C4-2B (cell line): Measurements from ENCODE around the gene TP73.

Experiments used
- H3K27ac ChIP-seq: fragments of 450-650 bp; 2 replicates; pipeline ENCODE4 v1.5.1; 2017
- CTCF ChIP-seq: fragments of 450-650 bp; conservative IDR thresholded peaks from 2 replicates; pipeline ENCODE4 v1.5.1; 2017; ENCODE audit warnings: mild to moderate bottlenecking
- ZFX ChIP-seq: fragments of 450-650 bp; IDR thresholded peaks from 2 replicates; pipeline ENCODE4 v1.6.1; 2017

TP73 gene

GRCh38 chr1:3681231-3681897 is 29.0 kb downstream of the TP73 start:
- TF ChIP-seq ZFX (no peak), CTCF (no peak)
- no peak overlapping the region for H3K27ac ChIP-seq

- H3K27ac ChIP-seq = no peak overlapping the region
- TF ChIP-seq ZFX (no peak), CTCF (no peak)
Measured at GRCh38 chr1:3681898-3682806, 29.8 kb downstream of the TP73 start.

- H3K27ac ChIP-seq = no peak overlapping the region
- TF ChIP-seq CTCF (no peak), ZFX (no peak)
Measured at GRCh38 chr1:3683197-3683596, 30.9 kb downstream of the TP73 start.

GRCh38 chr1:3683992-3684391 is 31.7 kb downstream of the TP73 start:
- H3K27ac ChIP-seq = no peak overlapping the region
- TF ChIP-seq CTCF (no peak), ZFX (no peak)

GRCh38 chr1:3685222-3685621 is 32.9 kb downstream of the TP73 start:
- TF ChIP-seq CTCF = no peak
- TF ChIP-seq ZFX = no peak
- H3K27ac ChIP-seq = no peak overlapping the region

- TF ChIP-seq CTCF (no peak), ZFX (no peak)
- H3K27ac ChIP-seq = no peak overlapping the region
Measured at GRCh38 chr1:3685906-3686305, 33.6 kb downstream of the TP73 start.

- TF ChIP-seq CTCF = no peak
- TF ChIP-seq ZFX = no peak
- no peak overlapping the region for H3K27ac ChIP-seq
Measured at GRCh38 chr1:3687504-3687903, 35.2 kb downstream of the TP73 start.
